Keratinocyte (primary cell): ENCODE data around the gene PCDH9. TPM values are rescaled to one million over a fixed set of nuclear protein-coding genes. Genes with fewer than 3 reads are reported as not detected.

Experiments
- DNase-seq: peaks from one replicate; pipeline ENCODE4 v3.0.0-alpha.2; 2011; ENCODE audit warnings: low read depth, missing footprints, low spot score
- FAIRE-seq: peaks from 2 replicates; lab custom pipeline; 2011; peaks lifted over from hg19 to GRCh38; lab: Jason Lieb, UNC
- H2AFZ ChIP-seq: 2 replicates; pipeline ENCODE4 v1.6.0; 2012; ENCODE audit warnings: low read length, control low read depth, inconsistent platforms; ENCODE audit not compliant: control insufficient read depth
- H3K27ac ChIP-seq: 2 replicates; pipeline ENCODE4 v1.5.1; 2011; ENCODE audit warnings: low read length; ENCODE audit not compliant: control insufficient read depth, insufficient read depth
- H3K27me3 ChIP-seq: 3 replicates; pipeline ENCODE4 v1.6.0; 2011; ENCODE audit warnings: low read length; ENCODE audit not compliant: control insufficient read depth, insufficient read depth; ENCODE audit errors: extremely low read depth
- H3K36me3 ChIP-seq, 2 experiments: 2 replicates in 1 of 2; 3 replicates in 1 of 2; pipeline ENCODE4 v1.5.1; 2011; ENCODE audit warnings: low read length in 2 of 2, mild to moderate bottlenecking in 1 of 2; ENCODE audit not compliant: control insufficient read depth in 2 of 2, insufficient read depth in 2 of 2; ENCODE audit errors: extremely low read depth in 1 of 2
- H3K4me1 ChIP-seq: 3 replicates; pipeline ENCODE4 v1.5.1; 2011; ENCODE audit warnings: low read length; ENCODE audit not compliant: control insufficient read depth, insufficient read depth; ENCODE audit errors: extremely low read depth
- H3K4me2 ChIP-seq: 3 replicates; pipeline ENCODE4 v1.6.0; 2011; ENCODE audit warnings: low read depth, low read length; ENCODE audit not compliant: control insufficient read depth, insufficient read depth; ENCODE audit errors: extremely low read depth
- H3K4me3 ChIP-seq, 3 experiments: fragments of 200-600 bp in 1 of 3; sonication (generic) in 1 of 3; 2 replicates in 2 of 3; 3 replicates in 1 of 3; pipeline ENCODE4 v1.5.1; 2011 to 2016; ENCODE audit warnings: low read length in 3 of 3, mild to moderate bottlenecking in 3 of 3, control low read depth in 2 of 3, inconsistent platforms in 1 of 3, low read depth in 1 of 3, mixed read lengths in 1 of 3, mixed run types in 1 of 3, moderate library complexity in 1 of 3; ENCODE audit not compliant: control insufficient read depth in 2 of 3, insufficient read depth in 2 of 3; ENCODE audit errors: extremely low read depth in 1 of 3
- H3K79me2 ChIP-seq: 2 replicates; pipeline ENCODE4 v1.6.0; 2012; ENCODE audit warnings: low read length; ENCODE audit not compliant: control insufficient read depth, insufficient read depth
- H3K9ac ChIP-seq: 3 replicates; pipeline ENCODE4 v1.6.0; 2011; ENCODE audit warnings: low read length; ENCODE audit not compliant: control insufficient read depth, insufficient read depth; ENCODE audit errors: extremely low read depth
- H3K9me1 ChIP-seq: 3 replicates; pipeline ENCODE4 v1.6.0; 2011; ENCODE audit warnings: low read length; ENCODE audit not compliant: control insufficient read depth, insufficient read depth; ENCODE audit errors: extremely low read depth
- H3K9me3 ChIP-seq: 2 replicates; pipeline ENCODE4 v1.5.1; 2012; ENCODE audit warnings: low read depth, low read length; ENCODE audit not compliant: control insufficient read depth
- H4K20me1 ChIP-seq: 3 replicates; pipeline ENCODE4 v1.6.0; 2011; ENCODE audit warnings: low read length; ENCODE audit not compliant: control insufficient read depth, insufficient read depth; ENCODE audit errors: extremely low read depth
- EZH2 ChIP-seq: IDR thresholded peaks from one replicate; pipeline ENCODE4 v1.6.1; 2012; ENCODE audit warnings: inconsistent platforms, mild to moderate bottlenecking, low read length, moderate library complexity
- dilution Hi-C: fragments of 300-500 bp; cut with MboI; formaldehyde crosslinking; loops from one replicate; pipeline ENCODE4 v1.7.0; 2020; ENCODE audit warnings: low sequenced_read_pairs; ENCODE audit not compliant: extremely low pct_ligation_motif_present
- polyA plus RNA-seq, 5 experiments: library from polyadenylated mRNA; depleted of rRNA in 3 of 5; stranded (reverse) in 3 of 5; stranded (forward) in 1 of 5; unstranded in 1 of 5; fragments of >200 nt; gene quantifications; 1 replicate in 1 of 5; 2 replicates in 3 of 5; 3 replicates in 1 of 5; pipeline versions ENCODE4 v1.2.1 to v1.2.3, GENCODE V29; 2011 to 2012; ENCODE audit warnings: missing spikeins in 2 of 5, low read depth in 1 of 5, low replicate concordance in 1 of 5
- TF ChIP-seq, protein P1 (sequence below), 3 experiments: IDR thresholded peaks in 1 of 3; conservative IDR thresholded peaks in 1 of 3; optimal IDR thresholded peaks in 1 of 3; 2 replicates in 2 of 3; 3 replicates in 1 of 3; pipeline versions ENCODE3 to v1.5.1; 2011; ENCODE audit warnings: low read length in 3 of 3, mild to moderate bottlenecking in 3 of 3, moderate library complexity in 2 of 3, control low read depth in 1 of 3, inconsistent platforms in 1 of 3; ENCODE audit not compliant: insufficient read depth in 2 of 3; ENCODE audit errors: extremely low read depth in 1 of 3

Gene PCDH9
- polyA plus RNA-seq, 1 donor (not counting 4 experiments of a cell fraction or from before 2014, with no cell fraction given) = 0.21 TPM

GRCh38 chr13:66681403-66681802 is 548.7 kb downstream of the PCDH9 start:
- Histone ChIP-seq H2AFZ (no peak overlapping the region), H3K27ac (no peak overlapping the region), H3K9me1 (no peaks in the 10 kb centered on the region), H3K36me3 (no peaks in the 10 kb centered on the region), H3K27me3 (no peaks in the 10 kb centered on the region), H3K79me2 (no peaks in the 10 kb centered on the region), H3K4me1 (no peaks in the 10 kb centered on the region), H4K20me1 (no peaks in the 10 kb centered on the region), H3K9me3 (no peaks in the 10 kb centered on the region), H3K4me2 (no peak overlapping the region), H3K4me3 (no peak overlapping the region), H3K9ac (no peak overlapping the region)
- dilution Hi-C loops = no loop called here
- no peak for DNase-seq
- no peak for FAIRE-seq
- TF ChIP-seq, protein P1, sequence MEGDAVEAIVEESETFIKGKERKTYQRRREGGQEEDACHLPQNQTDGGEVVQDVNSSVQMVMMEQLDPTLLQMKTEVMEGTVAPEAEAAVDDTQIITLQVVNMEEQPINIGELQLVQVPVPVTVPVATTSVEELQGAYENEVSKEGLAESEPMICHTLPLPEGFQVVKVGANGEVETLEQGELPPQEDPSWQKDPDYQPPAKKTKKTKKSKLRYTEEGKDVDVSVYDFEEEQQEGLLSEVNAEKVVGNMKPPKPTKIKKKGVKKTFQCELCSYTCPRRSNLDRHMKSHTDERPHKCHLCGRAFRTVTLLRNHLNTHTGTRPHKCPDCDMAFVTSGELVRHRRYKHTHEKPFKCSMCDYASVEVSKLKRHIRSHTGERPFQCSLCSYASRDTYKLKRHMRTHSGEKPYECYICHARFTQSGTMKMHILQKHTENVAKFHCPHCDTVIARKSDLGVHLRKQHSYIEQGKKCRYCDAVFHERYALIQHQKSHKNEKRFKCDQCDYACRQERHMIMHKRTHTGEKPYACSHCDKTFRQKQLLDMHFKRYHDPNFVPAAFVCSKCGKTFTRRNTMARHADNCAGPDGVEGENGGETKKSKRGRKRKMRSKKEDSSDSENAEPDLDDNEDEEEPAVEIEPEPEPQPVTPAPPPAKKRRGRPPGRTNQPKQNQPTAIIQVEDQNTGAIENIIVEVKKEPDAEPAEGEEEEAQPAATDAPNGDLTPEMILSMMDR (optimal IDR thresholded peaks at IDR 0.05 in 1 of 3, IDR thresholded peaks at IDR 0.05 in 1 of 3, conservative IDR thresholded peaks at IDR 0.05 in 1 of 3; ENCODE audit: extremely low read depth in 1 of 3, insufficient read depth in 2 of 3, low read length in 3 of 3) = no peak
- TF ChIP-seq EZH2 = no peak

DNA sequence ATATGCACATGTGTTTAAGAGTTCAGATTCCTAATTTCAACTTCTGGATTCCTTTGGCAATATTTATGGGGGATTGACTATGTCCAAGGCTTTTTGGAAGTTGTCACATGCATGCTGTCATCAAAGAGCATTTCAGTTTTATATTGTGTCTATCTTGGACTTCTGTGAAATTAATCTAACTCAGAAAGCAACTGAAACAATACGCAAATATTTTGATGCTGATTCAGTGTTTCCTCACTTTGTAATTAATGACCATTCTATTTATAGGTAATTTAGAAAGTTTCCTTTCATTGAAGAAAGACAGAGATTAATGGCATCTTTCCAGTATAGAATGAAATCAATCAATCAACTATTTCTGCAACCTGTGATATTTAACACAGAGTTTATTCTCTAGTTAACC is 550.1 kb downstream of the PCDH9 start:
- H3K4me1 ChIP-seq = no peaks in the 10 kb centered on the region
- H3K79me2 ChIP-seq = no peaks in the 10 kb centered on the region
- no peak overlapping the region for H3K4me3 ChIP-seq
- H4K20me1 ChIP-seq = no peaks in the 10 kb centered on the region
- dilution Hi-C loops = no loop called here
- H3K27ac ChIP-seq = no peak overlapping the region
- no peak overlapping the region for H3K4me2 ChIP-seq
- no peaks in the 10 kb centered on the region for H3K9me1 ChIP-seq
- H3K27me3 ChIP-seq = no peaks in the 10 kb centered on the region
- no peak overlapping the region for H2AFZ ChIP-seq
- DNase-seq (no peak), FAIRE-seq (no peak)
- no peaks in the 10 kb centered on the region for H3K36me3 ChIP-seq
- TF ChIP-seq, protein P1 (optimal IDR thresholded peaks at IDR 0.05 in 1 of 3, IDR thresholded peaks at IDR 0.05 in 1 of 3, conservative IDR thresholded peaks at IDR 0.05 in 1 of 3; ENCODE audit: extremely low read depth in 1 of 3, insufficient read depth in 2 of 3, low read length in 3 of 3) = no peak
- TF ChIP-seq EZH2 = no peak
- H3K9me3 ChIP-seq = no peaks in the 10 kb centered on the region
- H3K9ac ChIP-seq = no peak overlapping the region
